Astrocyte of the cerebellum (primary cell): Measurements from ENCODE around the gene FBXO11.

Source experiments
- DNase-seq: peaks from one replicate; pipeline ENCODE4 v3.0.0-alpha.2; 2011; ENCODE audit warnings: low read depth
- H3K4me3 ChIP-seq: 2 replicates; pipeline ENCODE4 v1.5.1; 2011; ENCODE audit warnings: mild to moderate bottlenecking, low read depth, low read length, moderate library complexity
- CTCF ChIP-seq: IDR thresholded peaks from 2 replicates; pipeline ENCODE4 v1.5.1; 2012; ENCODE audit warnings: low read length, low read depth, moderate library complexity, mild to moderate bottlenecking; ENCODE audit errors: missing control alignments
- in situ Hi-C: cut with HindIII; loops from 2 replicates; pipeline ENCODE4 v1.10.0; 2017; ENCODE audit warnings: low sequenced_read_pairs

The FBXO11 gene

GRCh38 chr2:47777277-47777937 lies 128.9 kb downstream of the FBXO11 start:
- in situ Hi-C loops = no loop called here
- DNase-seq = no peak
- TF ChIP-seq CTCF = no peak
- H3K4me3 ChIP-seq = no peak overlapping the region

- DNase-seq = no peak
- no peak for TF ChIP-seq CTCF
- no peak overlapping the region for H3K4me3 ChIP-seq
- in situ Hi-C loops = no loop called here
Observed at GRCh38 chr2:47774567-47774966, 131.7 kb downstream of the FBXO11 start.

DNA sequence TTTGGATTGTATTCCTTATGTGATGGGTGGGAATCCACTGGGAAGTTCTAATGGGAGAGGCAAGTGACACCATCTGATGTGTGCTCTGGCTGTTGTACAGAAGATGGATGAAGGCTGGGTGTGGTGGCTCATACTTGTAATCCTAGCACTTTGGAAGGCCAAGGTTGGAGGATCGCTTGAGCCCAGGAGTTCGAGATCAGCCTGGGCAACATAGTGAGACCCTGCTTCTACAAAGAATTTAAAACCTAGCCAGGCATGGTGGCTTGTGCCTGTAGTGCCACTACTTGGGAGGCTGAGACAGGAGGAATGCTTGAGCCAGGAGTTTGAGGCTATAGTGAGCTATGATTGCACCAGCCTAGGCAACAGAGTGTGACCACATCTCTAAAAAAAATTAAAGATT lies 134.0 kb downstream of the FBXO11 start:
- H3K4me3 ChIP-seq = no peak overlapping the region
- TF ChIP-seq CTCF = no peak
- DNase-seq = no peak
- in situ Hi-C loops = no loop called here

DNA sequence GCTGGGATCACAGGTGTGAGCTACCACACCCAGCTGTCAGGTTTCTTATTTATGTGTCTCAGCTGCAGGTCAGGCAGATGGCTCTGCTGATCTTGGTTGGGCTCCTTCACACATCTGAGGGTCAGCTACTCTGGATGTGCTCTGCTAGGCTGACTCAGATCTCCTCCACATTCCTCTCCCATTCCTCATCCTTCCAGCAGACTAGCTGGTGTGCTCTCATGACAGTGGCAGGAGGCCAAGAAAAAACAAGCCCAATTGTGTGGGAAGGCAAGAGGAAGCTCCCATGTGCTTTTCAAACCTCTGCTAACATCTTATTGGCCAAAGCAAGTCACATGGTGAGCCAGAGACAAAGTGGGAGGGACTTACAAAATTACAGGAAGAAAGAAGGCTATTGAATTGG lies 135.1 kb downstream of the FBXO11 start:
- TF ChIP-seq CTCF = no peak
- DNase-seq = peak; percentile 49
- in situ Hi-C loops = no loop called here
- no peak overlapping the region for H3K4me3 ChIP-seq

DNA sequence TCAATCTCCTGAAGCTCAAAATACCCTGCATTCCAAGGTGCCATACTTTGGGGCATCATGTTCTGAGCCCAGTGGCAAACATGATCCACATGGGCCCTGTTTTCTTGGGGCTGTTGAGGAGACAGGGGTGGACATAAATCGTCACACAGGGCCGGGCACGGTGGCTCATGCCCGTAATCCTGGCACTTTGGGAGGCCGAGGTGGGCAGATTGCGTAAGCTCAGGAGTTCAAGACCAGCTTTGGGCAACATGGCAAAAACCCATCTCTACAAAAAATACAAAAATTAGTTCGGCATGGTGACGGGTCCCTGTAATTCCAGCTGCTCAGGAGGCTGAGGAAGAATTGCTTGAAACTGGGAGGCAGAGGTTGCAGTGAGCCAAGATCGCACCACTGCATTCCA lies 137.0 kb downstream of the FBXO11 start:
- DNase-seq = no peak
- H3K4me3 ChIP-seq = no peak overlapping the region
- TF ChIP-seq CTCF = no peak
- in situ Hi-C loops = no loop called here

GRCh38 chr2:47767880-47768609 lies 138.3 kb downstream of the FBXO11 start:
- in situ Hi-C loops = no loop called here
- peak; percentile 97 for TF ChIP-seq CTCF
- DNase-seq = no peak
- no peak overlapping the region for H3K4me3 ChIP-seq
